ENCODE data around the gene PSG6.
"Not testable (repeated sequence)": the region's sequence is repeated elsewhere in the genome, so short reads cannot be mapped to it uniquely, and the experiment has no call there.

Gene PSG6

GRCh38 chr19:42942187-42942789 lies 24.6 kb upstream of the PSG6 start:
- no peak overlapping the region for H3K4me3 ChIP-seq (ENCODE audit: insufficient read depth, low read length, poor library complexity, severe bottlenecking)
- no peaks in the 10 kb centered on the region for H3K9me3 ChIP-seq (ENCODE audit: insufficient read depth, low read length)
- no peaks in the 10 kb centered on the region for H3K9me2 ChIP-seq (replicated peaks; ENCODE audit: insufficient read depth, low read length)
- TF ChIP-seq, protein P1, sequence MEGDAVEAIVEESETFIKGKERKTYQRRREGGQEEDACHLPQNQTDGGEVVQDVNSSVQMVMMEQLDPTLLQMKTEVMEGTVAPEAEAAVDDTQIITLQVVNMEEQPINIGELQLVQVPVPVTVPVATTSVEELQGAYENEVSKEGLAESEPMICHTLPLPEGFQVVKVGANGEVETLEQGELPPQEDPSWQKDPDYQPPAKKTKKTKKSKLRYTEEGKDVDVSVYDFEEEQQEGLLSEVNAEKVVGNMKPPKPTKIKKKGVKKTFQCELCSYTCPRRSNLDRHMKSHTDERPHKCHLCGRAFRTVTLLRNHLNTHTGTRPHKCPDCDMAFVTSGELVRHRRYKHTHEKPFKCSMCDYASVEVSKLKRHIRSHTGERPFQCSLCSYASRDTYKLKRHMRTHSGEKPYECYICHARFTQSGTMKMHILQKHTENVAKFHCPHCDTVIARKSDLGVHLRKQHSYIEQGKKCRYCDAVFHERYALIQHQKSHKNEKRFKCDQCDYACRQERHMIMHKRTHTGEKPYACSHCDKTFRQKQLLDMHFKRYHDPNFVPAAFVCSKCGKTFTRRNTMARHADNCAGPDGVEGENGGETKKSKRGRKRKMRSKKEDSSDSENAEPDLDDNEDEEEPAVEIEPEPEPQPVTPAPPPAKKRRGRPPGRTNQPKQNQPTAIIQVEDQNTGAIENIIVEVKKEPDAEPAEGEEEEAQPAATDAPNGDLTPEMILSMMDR (IDR thresholded peaks at IDR 0.05; ENCODE audit: insufficient read depth, low read length, poor library complexity, severe bottlenecking), result peak; percentile 28
- no peak for TF ChIP-seq EZH2phosphoT487 (conservative IDR thresholded peaks at IDR 0.05; ENCODE audit: low read length)
- no peak overlapping the region for H3K4me2 ChIP-seq (ENCODE audit: low read depth, low read length, poor library complexity, severe bottlenecking)
- no peaks in the 10 kb centered on the region for H3K27me3 ChIP-seq (ENCODE audit: low read length)
- no peaks in the 10 kb centered on the region for H3K36me3 ChIP-seq (ENCODE audit: low read length)
- H3K9ac ChIP-seq (ENCODE audit: low read length), result no peak overlapping the region
- H3K27ac ChIP-seq (ENCODE audit: low read depth, low read length), result no peak overlapping the region
- H4K20me1 ChIP-seq (ENCODE audit: low read depth, low read length), result no peaks in the 10 kb centered on the region
- H3F3A ChIP-seq (ENCODE audit: insufficient read depth), result no peaks in the 10 kb centered on the region
- no peaks in the 10 kb centered on the region for H3K79me2 ChIP-seq (ENCODE audit: insufficient read depth, low read length)
- no peak overlapping the region for H2AFZ ChIP-seq (ENCODE audit: low read depth, low read length, severe bottlenecking)

GRCh38 chr19:42937107-42937506 lies 19.4 kb upstream of the PSG6 start, which contains the start of gene PSG7:
TSS of gene PSG7 (minus strand) at chr19:42937207. CDS start at chr19:42937076, 131 bp downstream.
- H3K27ac ChIP-seq (ENCODE audit: low read depth, low read length); H3K9ac ChIP-seq (ENCODE audit: low read length); H4K20me1 ChIP-seq (ENCODE audit: low read depth, low read length); H2AFZ ChIP-seq (ENCODE audit: low read depth, low read length, severe bottlenecking); H3K27me3 ChIP-seq (ENCODE audit: low read length); H3K4me3 ChIP-seq (ENCODE audit: insufficient read depth, low read length, poor library complexity, severe bottlenecking); H3K4me2 ChIP-seq (ENCODE audit: low read depth, low read length, poor library complexity, severe bottlenecking); H3F3A ChIP-seq (ENCODE audit: insufficient read depth); H3K9me3 ChIP-seq (ENCODE audit: insufficient read depth, low read length); H3K36me3 ChIP-seq (ENCODE audit: low read length); H3K79me2 ChIP-seq (ENCODE audit: insufficient read depth, low read length); H3K9me2 ChIP-seq (replicated peaks; ENCODE audit: insufficient read depth, low read length): not testable (repeated sequence)

DNA sequence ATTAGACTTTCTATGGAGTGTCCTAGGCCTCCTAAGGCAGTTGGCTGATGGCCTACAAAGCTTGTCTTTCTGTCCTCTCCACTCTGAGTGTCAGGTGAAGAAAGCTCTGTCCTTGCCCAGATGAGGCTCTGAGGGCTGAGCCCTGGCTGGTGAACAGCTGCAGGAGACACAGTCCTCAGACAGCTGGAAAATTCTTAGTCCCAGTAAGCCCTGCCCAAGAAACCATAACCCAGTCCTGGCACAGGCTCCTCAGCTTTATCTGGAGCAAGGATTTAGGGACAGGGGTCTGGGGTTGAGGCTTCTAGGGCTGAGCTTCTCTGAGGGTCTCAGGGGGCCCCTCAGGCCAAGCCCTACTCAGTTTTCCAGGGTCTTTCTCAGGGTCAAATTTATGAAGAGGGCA lies 17.0 kb upstream of the PSG6 start:
- not testable (repeated sequence) for H3K9ac ChIP-seq (ENCODE audit: low read length)

DNA sequence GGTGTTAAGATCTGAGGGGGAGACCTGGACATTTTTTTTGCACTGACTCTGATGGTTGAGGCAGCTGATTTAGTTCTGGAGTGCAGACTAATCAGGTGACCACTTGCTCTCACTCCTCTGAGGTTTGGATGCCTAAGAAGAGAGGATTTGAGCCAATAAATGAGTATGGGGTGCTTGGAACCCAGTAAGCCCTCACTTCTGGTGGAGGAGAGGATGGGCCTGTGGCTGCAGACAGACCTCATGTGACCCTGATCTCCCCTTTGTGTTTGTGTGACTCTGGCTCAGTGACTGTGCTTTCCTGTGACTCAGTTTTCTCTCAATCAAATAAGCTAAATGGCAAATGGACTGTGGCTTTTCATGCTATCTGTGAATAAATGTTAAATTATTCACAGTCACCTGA lies 16.5 kb upstream of the PSG6 start:
- not testable (repeated sequence) for H3K27ac ChIP-seq (ENCODE audit: low read depth, low read length); H3K79me2 ChIP-seq (ENCODE audit: insufficient read depth, low read length); H3F3A ChIP-seq (ENCODE audit: insufficient read depth); H3K4me2 ChIP-seq (ENCODE audit: low read depth, low read length, poor library complexity, severe bottlenecking); H3K9me3 ChIP-seq (ENCODE audit: insufficient read depth, low read length); H3K27me3 ChIP-seq (ENCODE audit: low read length); H4K20me1 ChIP-seq (ENCODE audit: low read depth, low read length); H3K9ac ChIP-seq (ENCODE audit: low read length); H2AFZ ChIP-seq (ENCODE audit: low read depth, low read length, severe bottlenecking); H3K9me2 ChIP-seq (replicated peaks; ENCODE audit: insufficient read depth, low read length); H3K4me3 ChIP-seq (ENCODE audit: insufficient read depth, low read length, poor library complexity, severe bottlenecking); H3K36me3 ChIP-seq (ENCODE audit: low read length)

More for the DNA sequence above, 17.0 kb upstream of the PSG6 start:
- not testable (repeated sequence) for H3K27me3 ChIP-seq (ENCODE audit: low read length); H3F3A ChIP-seq (ENCODE audit: insufficient read depth); H3K36me3 ChIP-seq (ENCODE audit: low read length); H3K79me2 ChIP-seq (ENCODE audit: insufficient read depth, low read length); H3K27ac ChIP-seq (ENCODE audit: low read depth, low read length); H3K9me2 ChIP-seq (replicated peaks; ENCODE audit: insufficient read depth, low read length); H3K9me3 ChIP-seq (ENCODE audit: insufficient read depth, low read length); H3K4me3 ChIP-seq (ENCODE audit: insufficient read depth, low read length, poor library complexity, severe bottlenecking); H2AFZ ChIP-seq (ENCODE audit: low read depth, low read length, severe bottlenecking); H3K4me2 ChIP-seq (ENCODE audit: low read depth, low read length, poor library complexity, severe bottlenecking); H4K20me1 ChIP-seq (ENCODE audit: low read depth, low read length)

GRCh38 chr19:42933412-42933811 lies 15.7 kb upstream of the PSG6 start:
- not testable (repeated sequence) for H3K9ac ChIP-seq (ENCODE audit: low read length); H3K36me3 ChIP-seq (ENCODE audit: low read length); H4K20me1 ChIP-seq (ENCODE audit: low read depth, low read length); H3K4me3 ChIP-seq (ENCODE audit: insufficient read depth, low read length, poor library complexity, severe bottlenecking); H3K4me2 ChIP-seq (ENCODE audit: low read depth, low read length, poor library complexity, severe bottlenecking); H3K9me2 ChIP-seq (replicated peaks; ENCODE audit: insufficient read depth, low read length); H2AFZ ChIP-seq (ENCODE audit: low read depth, low read length, severe bottlenecking); H3K9me3 ChIP-seq (ENCODE audit: insufficient read depth, low read length); H3K79me2 ChIP-seq (ENCODE audit: insufficient read depth, low read length); H3F3A ChIP-seq (ENCODE audit: insufficient read depth); H3K27me3 ChIP-seq (ENCODE audit: low read length); H3K27ac ChIP-seq (ENCODE audit: low read depth, low read length)

DNA sequence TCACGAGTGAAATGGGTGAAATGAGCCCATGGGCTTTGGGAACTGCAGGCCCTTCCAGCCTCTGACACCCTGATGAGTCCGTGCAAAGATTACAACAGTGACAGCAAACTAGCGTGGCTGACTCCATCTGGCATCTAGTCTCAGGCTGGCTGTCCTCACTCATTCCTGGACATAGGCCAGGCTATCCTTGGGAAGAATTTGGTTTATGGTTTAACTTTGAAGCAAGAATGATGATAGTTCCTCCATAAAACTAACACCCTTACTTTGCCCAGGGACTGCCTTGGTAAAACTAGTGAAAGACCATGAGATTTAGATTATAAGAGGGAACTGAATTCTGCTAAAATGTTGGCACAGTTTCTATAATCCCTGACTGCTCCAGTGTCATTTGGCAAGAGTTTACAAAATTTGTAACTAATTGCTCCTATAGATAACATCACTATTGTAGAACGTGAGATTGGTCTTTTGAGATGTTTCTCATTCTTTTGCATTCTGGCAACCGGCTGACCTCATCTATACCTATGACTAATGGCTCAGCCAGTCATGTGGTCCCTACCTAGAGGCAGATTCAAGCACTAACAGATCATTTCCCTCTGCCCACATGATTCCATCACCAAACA lies 14.9 kb upstream of the PSG6 start:
- H3K27me3 ChIP-seq (ENCODE audit: low read length); H3K36me3 ChIP-seq (ENCODE audit: low read length); H4K20me1 ChIP-seq (ENCODE audit: low read depth, low read length); H3K79me2 ChIP-seq (ENCODE audit: insufficient read depth, low read length); H3F3A ChIP-seq (ENCODE audit: insufficient read depth); H3K4me3 ChIP-seq (ENCODE audit: insufficient read depth, low read length, poor library complexity, severe bottlenecking); H3K9me2 ChIP-seq (replicated peaks; ENCODE audit: insufficient read depth, low read length); H2AFZ ChIP-seq (ENCODE audit: low read depth, low read length, severe bottlenecking); H3K9ac ChIP-seq (ENCODE audit: low read length); H3K27ac ChIP-seq (ENCODE audit: low read depth, low read length); H3K4me2 ChIP-seq (ENCODE audit: low read depth, low read length, poor library complexity, severe bottlenecking); H3K9me3 ChIP-seq (ENCODE audit: insufficient read depth, low read length): not testable (repeated sequence)

DNA sequence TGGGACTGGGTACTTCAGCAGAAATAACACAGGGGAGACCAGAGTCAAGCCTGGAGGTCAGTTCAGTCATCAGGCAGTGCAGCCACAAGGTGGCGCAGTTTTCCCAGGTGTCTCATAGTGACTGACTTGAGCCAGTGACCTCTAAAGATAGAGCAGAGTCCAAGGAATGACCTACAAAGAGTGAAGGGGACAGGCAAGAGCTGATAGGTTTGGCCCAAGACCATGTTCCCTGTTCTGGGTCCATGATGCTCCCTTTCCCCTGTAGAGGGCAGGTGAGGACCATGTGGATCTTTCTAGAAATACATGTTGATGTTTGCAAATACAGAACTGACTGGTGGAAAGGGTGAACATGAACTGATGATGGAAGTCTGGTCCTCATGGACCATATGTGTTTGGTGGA lies 12.5 kb upstream of the PSG6 start:
- H3K9me2 ChIP-seq (replicated peaks; ENCODE audit: insufficient read depth, low read length); H4K20me1 ChIP-seq (ENCODE audit: low read depth, low read length); H3K36me3 ChIP-seq (ENCODE audit: low read length); H3K4me3 ChIP-seq (ENCODE audit: insufficient read depth, low read length, poor library complexity, severe bottlenecking); H3K9ac ChIP-seq (ENCODE audit: low read length); H3K9me3 ChIP-seq (ENCODE audit: insufficient read depth, low read length); H3K79me2 ChIP-seq (ENCODE audit: insufficient read depth, low read length); H3K27ac ChIP-seq (ENCODE audit: low read depth, low read length); H3K27me3 ChIP-seq (ENCODE audit: low read length); H3K4me2 ChIP-seq (ENCODE audit: low read depth, low read length, poor library complexity, severe bottlenecking); H3F3A ChIP-seq (ENCODE audit: insufficient read depth); H2AFZ ChIP-seq (ENCODE audit: low read depth, low read length, severe bottlenecking): not testable (repeated sequence)

Measured in SU-DHL-6 (cell line).